ENCODE measurements around the gene ANK3. TPM values are rescaled to one million over a fixed set of nuclear protein-coding genes. Genes with fewer than 3 reads are reported as not detected.

Gene ANK3
- total RNA-seq, 2 donors from 2014 or later, result 56.2 to 78.2 TPM

DNA sequence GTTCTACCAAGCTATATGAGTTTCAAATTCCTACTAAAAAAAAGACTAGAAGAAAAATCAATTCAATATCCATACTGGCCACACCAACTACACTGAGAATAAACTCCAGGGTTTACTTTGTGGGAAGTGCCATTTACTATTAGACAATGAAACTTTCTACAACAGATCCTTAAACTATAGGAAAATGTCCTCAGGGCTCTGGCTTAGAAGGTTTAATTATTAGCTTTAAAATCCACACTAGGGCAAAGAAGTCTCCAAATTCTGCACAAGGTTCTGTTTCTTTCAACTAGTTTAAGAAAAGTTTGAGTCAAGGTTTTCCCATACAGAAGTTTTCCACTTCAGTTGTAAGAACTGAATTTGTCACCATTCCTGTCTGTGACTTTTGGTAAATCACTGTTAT, 251.6 kb downstream of the ANK3 start:
- no peak overlapping the region for H3K27ac Mint-ChIP-seq
- no peaks in the 10 kb centered on the region for H3K27me3 Mint-ChIP-seq
- no peak for ATAC-seq (replicated peaks)
- H3K4me1 Mint-ChIP-seq, result no peaks in the 10 kb centered on the region
- H3K4me3 Mint-ChIP-seq, result no peak overlapping the region
- peaks cover 30% of the 10 kb centered on the region for H3K36me3 Mint-ChIP-seq (ENCODE audit: low read depth)
- no peaks in the 10 kb centered on the region for H3K9me3 Mint-ChIP-seq

DNA sequence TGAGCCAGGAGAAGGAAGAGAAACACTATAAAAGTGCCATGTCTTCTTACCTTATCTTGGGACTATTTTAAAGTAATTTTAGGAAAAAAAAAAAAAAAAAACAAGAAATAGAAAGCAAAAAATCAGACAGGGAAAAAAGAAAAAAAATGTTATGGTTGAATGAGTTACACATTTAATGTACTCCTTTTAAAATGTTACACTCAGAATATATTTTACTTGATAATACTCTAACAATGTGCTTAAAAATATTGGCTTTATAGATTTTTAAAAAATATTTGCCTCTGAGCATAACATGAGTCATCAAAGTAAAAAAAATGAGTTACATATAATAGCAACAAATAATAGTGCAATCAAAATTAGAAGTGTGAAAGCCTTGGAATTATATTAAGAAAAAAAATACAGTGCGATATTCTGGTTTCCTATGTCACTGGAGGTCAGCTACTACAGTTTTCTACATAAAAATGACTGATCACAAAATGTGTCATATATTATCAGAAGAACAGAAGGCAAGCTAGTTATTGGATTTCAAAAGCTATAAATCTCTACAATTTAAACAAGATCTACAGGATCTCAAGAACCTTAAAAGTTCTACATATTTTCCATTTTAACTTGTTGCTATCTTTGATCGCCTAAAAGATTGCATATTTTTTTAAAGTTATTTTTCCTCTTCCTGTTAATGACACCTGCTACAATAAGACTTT, 252.2 kb downstream of the ANK3 start:
- no peaks in the 10 kb centered on the region for H3K4me1 Mint-ChIP-seq
- no peak for ATAC-seq (replicated peaks)
- peaks cover 30% of the 10 kb centered on the region for H3K36me3 Mint-ChIP-seq (ENCODE audit: low read depth)
- H3K4me3 Mint-ChIP-seq, result no peak overlapping the region
- H3K27ac Mint-ChIP-seq, result no peak overlapping the region
- H3K27me3 Mint-ChIP-seq, result no peaks in the 10 kb centered on the region
- H3K9me3 Mint-ChIP-seq, result no peaks in the 10 kb centered on the region

DNA sequence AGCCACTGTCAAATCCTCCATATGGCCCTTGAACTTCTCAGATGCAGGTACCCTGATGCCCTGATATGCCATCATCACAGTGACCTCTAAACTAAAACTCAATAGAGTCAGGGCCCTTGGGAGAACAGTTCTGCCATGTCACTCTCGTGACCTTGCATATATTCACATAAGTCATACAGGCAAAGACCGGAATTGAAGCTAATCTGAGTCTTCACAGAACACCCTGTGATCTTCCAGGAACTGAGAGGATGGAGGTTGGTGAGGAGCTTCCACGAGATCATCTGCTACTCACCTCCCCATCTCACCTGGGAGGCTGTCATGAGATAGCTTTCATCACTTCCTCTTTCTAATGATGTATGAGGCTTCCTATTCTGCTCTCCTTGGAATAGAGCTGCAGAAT, 254.7 kb downstream of the ANK3 start:
- peaks cover 38% of the 10 kb centered on the region for H3K36me3 Mint-ChIP-seq (ENCODE audit: low read depth)
- H3K4me1 Mint-ChIP-seq, result no peaks in the 10 kb centered on the region
- H3K9me3 Mint-ChIP-seq, result no peaks in the 10 kb centered on the region
- ATAC-seq (replicated peaks), result no peak
- H3K27me3 Mint-ChIP-seq, result no peaks in the 10 kb centered on the region
- H3K4me3 Mint-ChIP-seq, result no peak overlapping the region
- no peak overlapping the region for H3K27ac Mint-ChIP-seq

DNA sequence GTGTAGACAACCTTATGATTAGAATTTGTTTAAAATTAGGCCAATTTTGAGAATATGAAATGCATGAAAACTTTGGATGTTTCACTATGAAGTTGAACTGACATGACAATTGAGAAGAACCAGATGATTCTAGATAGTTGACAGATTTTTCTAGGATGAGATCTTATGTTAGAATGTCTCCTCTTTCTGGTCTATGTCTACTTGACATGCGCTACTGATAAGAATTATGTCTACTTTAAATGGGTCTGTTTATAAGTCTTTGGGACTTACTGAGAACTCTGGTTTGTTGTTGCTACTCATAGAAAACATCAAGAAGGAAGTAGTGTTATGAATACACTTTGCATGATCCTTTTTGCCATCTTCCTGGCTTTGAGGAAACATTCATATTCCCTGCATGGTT, 255.1 kb downstream of the ANK3 start:
- H3K9me3 Mint-ChIP-seq, result no peaks in the 10 kb centered on the region
- peaks cover 42% of the 10 kb centered on the region for H3K36me3 Mint-ChIP-seq (ENCODE audit: low read depth)
- ATAC-seq (replicated peaks), result no peak
- H3K4me3 Mint-ChIP-seq, result no peak overlapping the region
- no peaks in the 10 kb centered on the region for H3K27me3 Mint-ChIP-seq
- no peak overlapping the region for H3K27ac Mint-ChIP-seq
- H3K4me1 Mint-ChIP-seq, result no peaks in the 10 kb centered on the region

DNA sequence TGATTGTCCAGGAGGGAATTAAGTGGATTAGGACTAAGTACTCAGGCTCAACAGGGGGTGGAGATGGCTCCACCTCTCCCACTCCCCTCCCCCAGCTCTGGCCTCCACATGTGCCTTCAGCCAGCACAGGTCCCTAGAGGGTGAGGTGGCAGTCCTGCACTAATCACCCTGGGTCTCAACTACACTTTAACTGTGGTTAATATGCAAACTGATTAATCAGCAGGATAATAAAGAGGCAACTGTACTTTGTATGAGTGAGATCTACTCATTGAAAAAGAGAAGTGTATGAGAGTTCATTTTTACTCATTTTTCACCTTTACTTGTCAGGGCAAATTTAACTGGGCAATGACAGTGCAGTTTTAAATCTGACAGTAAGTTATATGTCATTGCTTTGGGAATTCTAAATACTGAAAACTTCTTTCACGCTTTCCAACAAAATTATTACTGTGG, 259.5 kb downstream of the ANK3 start:
- no peaks in the 10 kb centered on the region for H3K27me3 Mint-ChIP-seq
- H3K4me1 Mint-ChIP-seq, result no peaks in the 10 kb centered on the region
- no peaks in the 10 kb centered on the region for H3K9me3 Mint-ChIP-seq
- H3K36me3 Mint-ChIP-seq (ENCODE audit: low read depth), result peaks cover 38% of the 10 kb centered on the region
- H3K27ac Mint-ChIP-seq, result no peak overlapping the region
- no peak overlapping the region for H3K4me3 Mint-ChIP-seq
- no peak for ATAC-seq (replicated peaks)

DNA sequence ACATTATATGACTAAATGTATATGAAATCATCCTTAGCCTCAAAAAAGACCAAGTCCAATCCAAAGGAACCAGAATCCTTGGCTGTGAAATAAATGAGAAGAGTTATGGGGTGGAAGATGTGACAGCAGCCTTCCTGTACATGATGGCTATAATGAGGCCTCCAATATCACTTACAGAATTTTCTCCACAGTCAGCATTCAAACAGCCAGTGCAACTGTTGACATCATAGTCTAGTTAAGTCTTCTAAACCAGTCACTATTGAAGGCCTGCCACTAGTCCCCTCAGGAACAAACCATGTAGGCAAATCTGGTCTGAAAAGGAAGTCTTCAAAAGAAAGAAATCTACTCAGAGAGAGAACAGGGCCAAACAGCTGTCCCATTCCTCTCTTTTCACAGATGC, 263.8 kb downstream of the ANK3 start:
- H3K27ac Mint-ChIP-seq, result no peak overlapping the region
- peaks cover 17% of the 10 kb centered on the region for H3K36me3 Mint-ChIP-seq (ENCODE audit: low read depth)
- no peaks in the 10 kb centered on the region for H3K9me3 Mint-ChIP-seq
- no peak overlapping the region for H3K4me3 Mint-ChIP-seq
- ATAC-seq (replicated peaks), result no peak
- H3K27me3 Mint-ChIP-seq, result no peaks in the 10 kb centered on the region
- no peaks in the 10 kb centered on the region for H3K4me1 Mint-ChIP-seq

DNA sequence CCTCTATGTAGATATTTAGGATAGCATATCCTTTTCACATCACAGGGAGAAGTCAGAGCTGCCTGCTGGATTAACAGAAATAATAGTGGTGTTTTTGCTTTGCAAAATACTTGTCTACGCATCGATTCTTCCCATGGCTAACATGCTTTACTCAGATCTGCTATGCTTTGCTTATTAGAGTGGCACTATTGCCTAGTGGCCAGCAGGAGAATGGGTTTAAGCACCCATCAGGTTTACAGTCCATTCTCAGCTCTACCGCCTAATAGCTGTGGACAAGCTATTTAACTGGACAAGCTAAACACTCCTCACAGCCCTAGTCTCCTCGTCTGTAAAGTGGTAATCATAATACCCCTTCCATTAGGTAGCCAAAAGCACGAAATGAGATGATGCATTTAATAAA, 265.1 kb downstream of the ANK3 start:
- no peaks in the 10 kb centered on the region for H3K9me3 Mint-ChIP-seq
- H3K27me3 Mint-ChIP-seq, result no peaks in the 10 kb centered on the region
- H3K27ac Mint-ChIP-seq, result no peak overlapping the region
- no peak overlapping the region for H3K4me3 Mint-ChIP-seq
- peaks cover 10% of the 10 kb centered on the region for H3K36me3 Mint-ChIP-seq (ENCODE audit: low read depth)
- H3K4me1 Mint-ChIP-seq, result no peaks in the 10 kb centered on the region
- no peak for ATAC-seq (replicated peaks)

DNA sequence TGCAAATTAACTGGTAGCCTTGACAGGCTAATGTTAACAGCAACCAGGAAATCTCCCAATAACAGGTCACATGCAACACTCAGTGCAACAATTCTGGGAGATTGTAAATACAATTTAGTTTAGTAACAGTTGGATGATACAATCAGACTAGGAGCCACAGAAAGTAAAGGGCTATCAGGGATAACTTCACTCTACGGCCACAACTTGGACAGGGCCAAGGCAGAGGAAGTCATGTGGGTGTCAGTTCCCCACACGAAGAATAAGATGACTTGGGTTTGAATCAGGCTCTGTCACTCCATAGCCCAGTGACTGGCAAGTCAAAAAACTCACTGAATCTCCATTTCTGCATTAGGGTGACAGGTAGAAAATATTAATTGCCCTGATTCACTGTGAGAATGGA, 266.0 kb downstream of the ANK3 start:
- Mint-ChIP-seq H3K27ac (no peak overlapping the region), H3K36me3 (ENCODE audit: low read depth) (peaks cover 7% of the 10 kb centered on the region), H3K27me3 (no peaks in the 10 kb centered on the region), H3K9me3 (no peaks in the 10 kb centered on the region), H3K4me3 (no peak overlapping the region), H3K4me1 (no peaks in the 10 kb centered on the region)
- no peak for ATAC-seq (replicated peaks)

DNA sequence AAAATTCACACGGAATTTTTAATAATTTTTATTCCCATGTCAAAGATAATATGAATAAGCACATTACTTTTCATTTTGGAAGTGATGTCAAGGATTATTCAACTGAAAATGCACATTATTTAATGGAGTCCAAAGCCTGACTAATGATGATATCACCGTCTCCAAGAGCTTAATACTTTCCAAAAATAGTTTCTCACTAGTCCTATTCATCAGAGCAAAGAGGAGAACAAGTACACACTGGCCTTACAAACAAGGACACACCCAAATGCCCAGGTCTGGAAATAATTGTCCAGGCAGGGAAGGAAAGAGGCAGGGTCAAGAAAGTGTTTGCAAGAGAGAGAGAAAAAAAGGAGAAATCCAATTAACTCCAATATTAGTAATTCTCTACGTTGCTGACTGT, 266.5 kb downstream of the ANK3 start:
- Mint-ChIP-seq H3K9me3 (no peaks in the 10 kb centered on the region), H3K36me3 (ENCODE audit: low read depth) (peaks cover 5% of the 10 kb centered on the region), H3K4me1 (no peaks in the 10 kb centered on the region), H3K4me3 (no peak overlapping the region), H3K27me3 (no peaks in the 10 kb centered on the region), H3K27ac (no peak overlapping the region)
- no peak for ATAC-seq (replicated peaks)

DNA sequence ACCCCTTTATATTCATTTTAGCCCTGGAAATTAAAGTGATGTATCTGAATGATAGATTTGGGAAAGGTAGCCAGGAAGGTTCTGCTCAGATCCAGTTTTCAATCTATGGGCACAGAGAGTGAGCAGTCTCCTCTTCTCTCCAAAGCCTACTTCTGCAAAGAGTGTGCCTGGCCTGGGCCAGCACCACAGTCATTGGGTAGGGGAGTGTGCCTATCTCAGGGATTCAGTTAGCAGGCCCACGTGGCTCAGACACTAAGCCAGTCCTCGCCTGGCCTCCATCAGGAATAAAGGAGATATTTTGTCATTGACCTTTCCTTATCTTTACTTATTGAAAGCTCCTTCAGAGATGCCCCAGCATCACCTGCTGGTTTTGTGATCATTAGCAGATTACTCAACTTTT, 267.5 kb downstream of the ANK3 start:
- no peaks in the 10 kb centered on the region for H3K9me3 Mint-ChIP-seq
- H3K4me1 Mint-ChIP-seq, result no peaks in the 10 kb centered on the region
- no peak for ATAC-seq (replicated peaks)
- H3K4me3 Mint-ChIP-seq, result no peak overlapping the region
- H3K36me3 Mint-ChIP-seq (ENCODE audit: low read depth), result peaks cover 5% of the 10 kb centered on the region
- no peak overlapping the region for H3K27ac Mint-ChIP-seq
- no peaks in the 10 kb centered on the region for H3K27me3 Mint-ChIP-seq

DNA sequence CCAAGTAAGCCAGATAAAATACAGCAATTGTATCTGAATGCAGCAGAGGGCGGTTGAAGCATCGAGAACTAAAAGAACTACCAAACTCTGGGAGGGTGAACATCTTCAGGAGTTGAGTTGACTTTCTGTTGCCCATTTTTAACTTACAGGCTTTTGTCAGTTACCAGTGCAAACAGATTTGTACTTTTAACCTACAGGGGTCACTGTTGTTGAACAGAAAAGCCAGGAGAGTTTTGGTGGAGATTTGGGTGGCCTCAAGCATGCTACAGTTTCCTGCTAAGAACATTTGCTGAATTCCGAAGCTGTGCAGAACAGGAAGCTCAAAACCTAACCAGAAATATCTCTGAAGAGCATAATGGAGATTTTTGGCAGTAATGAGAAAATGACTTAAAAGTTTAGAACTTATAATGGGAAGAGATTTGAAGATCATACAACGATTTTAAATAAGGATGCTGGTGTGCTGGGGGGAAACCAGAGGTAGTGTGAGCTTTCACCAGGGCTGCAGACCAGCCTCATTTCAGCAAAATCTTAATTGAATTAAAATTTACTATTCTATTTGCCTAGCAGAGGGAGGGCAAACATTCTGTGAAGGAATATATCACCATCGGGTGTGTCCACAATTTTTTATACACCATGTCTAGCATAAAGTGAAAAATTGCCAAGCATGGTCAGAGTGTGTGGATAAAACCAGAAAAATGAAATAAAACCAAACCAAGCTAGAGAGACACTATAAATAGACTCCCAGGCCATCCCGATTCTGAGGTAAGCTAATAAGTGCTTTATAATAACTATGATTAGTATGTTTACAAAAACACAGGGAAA, 274.7 kb downstream of the ANK3 start:
- Mint-ChIP-seq H3K4me1 (no peaks in the 10 kb centered on the region), H3K27ac (no peak overlapping the region), H3K36me3 (ENCODE audit: low read depth) (peaks cover 5% of the 10 kb centered on the region), H3K27me3 (no peaks in the 10 kb centered on the region), H3K9me3 (no peaks in the 10 kb centered on the region), H3K4me3 (no peak overlapping the region)
- ATAC-seq (replicated peaks), result no peak

DNA sequence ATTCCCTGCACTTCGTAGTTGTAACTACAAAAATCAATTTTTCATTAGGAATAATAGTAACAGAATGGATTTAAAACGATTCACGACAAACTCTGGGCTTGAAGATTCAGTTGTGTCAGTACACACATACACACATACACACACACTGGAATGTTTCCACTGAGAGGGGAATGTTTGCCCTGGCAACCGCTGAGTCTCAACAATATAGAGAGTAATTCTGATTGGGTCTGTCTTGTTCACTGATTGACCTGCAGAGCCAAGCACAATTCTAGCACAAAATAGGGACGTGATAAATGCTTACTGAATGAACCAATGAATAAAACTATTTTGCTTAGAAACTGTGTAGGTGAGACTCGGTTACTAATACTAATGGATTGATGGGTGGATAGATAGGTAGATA, 278.9 kb downstream of the ANK3 start:
- no peaks in the 10 kb centered on the region for H3K27me3 Mint-ChIP-seq
- ATAC-seq (replicated peaks), result no peak
- H3K36me3 Mint-ChIP-seq (ENCODE audit: low read depth), result peaks cover 36% of the 10 kb centered on the region
- H3K9me3 Mint-ChIP-seq, result no peaks in the 10 kb centered on the region
- H3K4me1 Mint-ChIP-seq, result no peaks in the 10 kb centered on the region
- no peak overlapping the region for H3K27ac Mint-ChIP-seq
- no peak overlapping the region for H3K4me3 Mint-ChIP-seq

DNA sequence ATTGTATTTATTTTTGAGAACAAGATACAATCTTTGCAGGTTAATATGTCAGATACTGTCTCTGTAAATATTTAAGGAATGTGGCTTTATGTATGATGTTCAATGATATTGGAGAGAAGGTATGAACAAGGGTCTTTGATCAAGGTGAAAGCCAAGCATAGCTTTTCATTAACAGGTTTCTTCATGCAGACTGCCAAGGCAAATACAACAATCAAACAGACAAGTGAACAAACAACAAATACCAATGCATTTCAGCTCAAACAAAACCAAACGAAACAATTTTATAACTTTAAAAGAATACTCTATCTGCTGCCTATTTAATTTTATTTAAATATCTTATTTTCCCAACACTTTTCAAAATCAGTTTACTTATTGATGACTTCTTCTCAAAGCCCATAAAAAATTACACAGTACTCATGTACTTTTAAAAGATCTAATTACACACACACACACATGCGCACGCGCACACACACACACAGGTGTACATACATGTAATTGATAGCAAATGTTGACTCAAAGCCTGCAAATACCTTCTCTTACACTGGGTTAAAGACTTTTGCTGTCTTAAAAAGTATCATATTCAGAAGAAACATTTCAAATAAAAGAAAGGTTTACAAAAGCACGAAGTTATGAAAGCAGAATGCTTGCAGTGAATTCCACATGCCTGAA, 282.2 kb downstream of the ANK3 start:
- Mint-ChIP-seq H3K4me3 (no peak overlapping the region), H3K27ac (no peak overlapping the region), H3K27me3 (no peaks in the 10 kb centered on the region), H3K36me3 (ENCODE audit: low read depth) (peaks cover 69% of the 10 kb centered on the region), H3K4me1 (no peaks in the 10 kb centered on the region), H3K9me3 (no peaks in the 10 kb centered on the region)
- ATAC-seq (replicated peaks), result no peak

DNA sequence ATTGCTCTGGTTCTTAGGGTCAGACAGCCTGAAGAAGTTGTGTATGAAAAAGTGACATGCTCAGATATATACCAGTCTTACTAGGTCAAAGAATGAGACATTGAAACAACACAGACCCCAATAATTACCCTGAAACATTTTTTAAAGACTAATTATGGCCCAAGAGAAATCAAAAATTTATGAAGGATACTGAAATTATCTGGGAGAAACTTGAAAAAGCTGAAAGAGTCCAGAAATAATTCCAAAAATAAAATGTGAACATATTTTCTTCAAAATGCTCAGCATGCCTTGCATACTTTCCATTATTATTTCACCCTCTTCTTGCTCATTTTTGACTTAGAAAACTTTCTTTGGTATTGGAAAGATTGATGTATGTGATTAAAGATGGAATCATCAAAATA, 284.4 kb downstream of the ANK3 start:
- Mint-ChIP-seq H3K4me3 (no peak overlapping the region), H3K27ac (no peak overlapping the region), H3K27me3 (no peaks in the 10 kb centered on the region), H3K36me3 (ENCODE audit: low read depth) (peaks cover 71% of the 10 kb centered on the region), H3K4me1 (no peaks in the 10 kb centered on the region), H3K9me3 (no peaks in the 10 kb centered on the region)
- no peak for ATAC-seq (replicated peaks)

DNA sequence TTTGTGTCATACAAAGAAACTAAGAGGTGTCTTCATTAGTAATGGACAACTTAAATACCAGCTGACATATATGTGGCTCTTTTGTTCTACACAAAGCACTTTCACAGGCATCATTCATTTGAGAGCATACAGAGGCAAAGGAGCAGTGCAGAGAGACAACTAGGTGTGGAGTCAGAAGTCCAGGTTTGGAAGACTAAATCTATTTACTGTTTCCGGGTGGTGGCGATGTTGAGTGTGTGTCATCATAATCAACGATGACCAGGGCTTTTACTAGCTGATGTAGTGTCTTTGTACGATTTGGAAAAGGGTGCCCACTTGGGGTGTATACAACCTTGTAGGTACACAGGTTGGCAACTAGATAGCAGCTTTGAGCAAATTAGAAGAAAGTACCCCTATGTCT, 287.9 kb downstream of the ANK3 start:
- no peak overlapping the region for H3K27ac Mint-ChIP-seq
- H3K36me3 Mint-ChIP-seq (ENCODE audit: low read depth), result peaks cover 54% of the 10 kb centered on the region
- no peaks in the 10 kb centered on the region for H3K4me1 Mint-ChIP-seq
- H3K4me3 Mint-ChIP-seq, result no peak overlapping the region
- H3K27me3 Mint-ChIP-seq, result no peaks in the 10 kb centered on the region
- no peak for ATAC-seq (replicated peaks)
- no peaks in the 10 kb centered on the region for H3K9me3 Mint-ChIP-seq
